Keratinocyte (primary cell): Measurements from ENCODE around the gene PCCA. TPM values are rescaled to one million over a fixed set of nuclear protein-coding genes. Genes with fewer than 3 reads are reported as not detected.

Experiments used
- DNase-seq: peaks from one replicate; pipeline ENCODE4 v3.0.0-alpha.2; 2011; ENCODE audit warnings: low read depth, missing footprints, low spot score
- FAIRE-seq: peaks from 2 replicates; lab custom pipeline; 2011; peaks lifted over from hg19 to GRCh38; lab: Jason Lieb, UNC
- H2AFZ ChIP-seq: 2 replicates; pipeline ENCODE4 v1.6.0; 2012; ENCODE audit warnings: low read length, control low read depth, inconsistent platforms; ENCODE audit not compliant: control insufficient read depth
- H3K27ac ChIP-seq: 2 replicates; pipeline ENCODE4 v1.5.1; 2011; ENCODE audit warnings: low read length; ENCODE audit not compliant: control insufficient read depth, insufficient read depth
- H3K27me3 ChIP-seq: 3 replicates; pipeline ENCODE4 v1.6.0; 2011; ENCODE audit warnings: low read length; ENCODE audit not compliant: control insufficient read depth, insufficient read depth; ENCODE audit errors: extremely low read depth
- H3K36me3 ChIP-seq, 2 experiments: 2 replicates in 1 of 2; 3 replicates in 1 of 2; pipeline ENCODE4 v1.5.1; 2011; ENCODE audit warnings: low read length in 2 of 2, mild to moderate bottlenecking in 1 of 2; ENCODE audit not compliant: control insufficient read depth in 2 of 2, insufficient read depth in 2 of 2; ENCODE audit errors: extremely low read depth in 1 of 2
- H3K4me1 ChIP-seq: 3 replicates; pipeline ENCODE4 v1.5.1; 2011; ENCODE audit warnings: low read length; ENCODE audit not compliant: control insufficient read depth, insufficient read depth; ENCODE audit errors: extremely low read depth
- H3K4me2 ChIP-seq: 3 replicates; pipeline ENCODE4 v1.6.0; 2011; ENCODE audit warnings: low read depth, low read length; ENCODE audit not compliant: control insufficient read depth, insufficient read depth; ENCODE audit errors: extremely low read depth
- H3K4me3 ChIP-seq, 3 experiments: fragments of 200-600 bp in 1 of 3; sonication (generic) in 1 of 3; 2 replicates in 2 of 3; 3 replicates in 1 of 3; pipeline ENCODE4 v1.5.1; 2011 to 2016; ENCODE audit warnings: low read length in 3 of 3, mild to moderate bottlenecking in 3 of 3, control low read depth in 2 of 3, inconsistent platforms in 1 of 3, low read depth in 1 of 3, mixed read lengths in 1 of 3, mixed run types in 1 of 3, moderate library complexity in 1 of 3; ENCODE audit not compliant: control insufficient read depth in 2 of 3, insufficient read depth in 2 of 3; ENCODE audit errors: extremely low read depth in 1 of 3
- H3K79me2 ChIP-seq: 2 replicates; pipeline ENCODE4 v1.6.0; 2012; ENCODE audit warnings: low read length; ENCODE audit not compliant: control insufficient read depth, insufficient read depth
- H3K9ac ChIP-seq: 3 replicates; pipeline ENCODE4 v1.6.0; 2011; ENCODE audit warnings: low read length; ENCODE audit not compliant: control insufficient read depth, insufficient read depth; ENCODE audit errors: extremely low read depth
- H3K9me1 ChIP-seq: 3 replicates; pipeline ENCODE4 v1.6.0; 2011; ENCODE audit warnings: low read length; ENCODE audit not compliant: control insufficient read depth, insufficient read depth; ENCODE audit errors: extremely low read depth
- H3K9me3 ChIP-seq: 2 replicates; pipeline ENCODE4 v1.5.1; 2012; ENCODE audit warnings: low read depth, low read length; ENCODE audit not compliant: control insufficient read depth
- H4K20me1 ChIP-seq: 3 replicates; pipeline ENCODE4 v1.6.0; 2011; ENCODE audit warnings: low read length; ENCODE audit not compliant: control insufficient read depth, insufficient read depth; ENCODE audit errors: extremely low read depth
- EZH2 ChIP-seq: IDR thresholded peaks from one replicate; pipeline ENCODE4 v1.6.1; 2012; ENCODE audit warnings: inconsistent platforms, mild to moderate bottlenecking, low read length, moderate library complexity
- dilution Hi-C: fragments of 300-500 bp; cut with MboI; formaldehyde crosslinking; loops from one replicate; pipeline ENCODE4 v1.7.0; 2020; ENCODE audit warnings: low sequenced_read_pairs; ENCODE audit not compliant: extremely low pct_ligation_motif_present
- polyA plus RNA-seq, 5 experiments: library from polyadenylated mRNA; depleted of rRNA in 3 of 5; stranded (reverse) in 3 of 5; stranded (forward) in 1 of 5; unstranded in 1 of 5; fragments of >200 nt; gene quantifications; 1 replicate in 1 of 5; 2 replicates in 3 of 5; 3 replicates in 1 of 5; pipeline versions ENCODE4 v1.2.1 to v1.2.3, GENCODE V29; 2011 to 2012; ENCODE audit warnings: missing spikeins in 2 of 5, low read depth in 1 of 5, low replicate concordance in 1 of 5
- TF ChIP-seq, protein P1 (sequence below), 3 experiments: IDR thresholded peaks in 1 of 3; conservative IDR thresholded peaks in 1 of 3; optimal IDR thresholded peaks in 1 of 3; 2 replicates in 2 of 3; 3 replicates in 1 of 3; pipeline versions ENCODE3 to v1.5.1; 2011; ENCODE audit warnings: low read length in 3 of 3, mild to moderate bottlenecking in 3 of 3, moderate library complexity in 2 of 3, control low read depth in 1 of 3, inconsistent platforms in 1 of 3; ENCODE audit not compliant: insufficient read depth in 2 of 3; ENCODE audit errors: extremely low read depth in 1 of 3

The PCCA gene
- polyA plus RNA-seq, 1 donor (not counting 4 experiments of a cell fraction or from before 2014, with no cell fraction given) = 8.1 TPM

- TF ChIP-seq EZH2 = no peak
- TF ChIP-seq, protein P1, sequence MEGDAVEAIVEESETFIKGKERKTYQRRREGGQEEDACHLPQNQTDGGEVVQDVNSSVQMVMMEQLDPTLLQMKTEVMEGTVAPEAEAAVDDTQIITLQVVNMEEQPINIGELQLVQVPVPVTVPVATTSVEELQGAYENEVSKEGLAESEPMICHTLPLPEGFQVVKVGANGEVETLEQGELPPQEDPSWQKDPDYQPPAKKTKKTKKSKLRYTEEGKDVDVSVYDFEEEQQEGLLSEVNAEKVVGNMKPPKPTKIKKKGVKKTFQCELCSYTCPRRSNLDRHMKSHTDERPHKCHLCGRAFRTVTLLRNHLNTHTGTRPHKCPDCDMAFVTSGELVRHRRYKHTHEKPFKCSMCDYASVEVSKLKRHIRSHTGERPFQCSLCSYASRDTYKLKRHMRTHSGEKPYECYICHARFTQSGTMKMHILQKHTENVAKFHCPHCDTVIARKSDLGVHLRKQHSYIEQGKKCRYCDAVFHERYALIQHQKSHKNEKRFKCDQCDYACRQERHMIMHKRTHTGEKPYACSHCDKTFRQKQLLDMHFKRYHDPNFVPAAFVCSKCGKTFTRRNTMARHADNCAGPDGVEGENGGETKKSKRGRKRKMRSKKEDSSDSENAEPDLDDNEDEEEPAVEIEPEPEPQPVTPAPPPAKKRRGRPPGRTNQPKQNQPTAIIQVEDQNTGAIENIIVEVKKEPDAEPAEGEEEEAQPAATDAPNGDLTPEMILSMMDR (optimal IDR thresholded peaks at IDR 0.05 in 1 of 3, IDR thresholded peaks at IDR 0.05 in 1 of 3, conservative IDR thresholded peaks at IDR 0.05 in 1 of 3; ENCODE audit: extremely low read depth in 1 of 3, insufficient read depth in 2 of 3, low read length in 3 of 3) = no peak
- FAIRE-seq (no peak), DNase-seq (no peak)
- no peaks in the 10 kb centered on the region for H3K79me2 ChIP-seq
- dilution Hi-C loops = no loop called here
- no peak overlapping the region for H3K4me2 ChIP-seq
- H3K27ac ChIP-seq = no peak overlapping the region
- no peaks in the 10 kb centered on the region for H4K20me1 ChIP-seq
- no peaks in the 10 kb centered on the region for H3K4me1 ChIP-seq
- no peaks in the 10 kb centered on the region for H3K9me1 ChIP-seq
- no peaks in the 10 kb centered on the region for H3K36me3 ChIP-seq
- H3K27me3 ChIP-seq = no peaks in the 10 kb centered on the region
- H3K4me3 ChIP-seq = no peak overlapping the region
- H3K9me3 ChIP-seq = no peaks in the 10 kb centered on the region
- no peak overlapping the region for H3K9ac ChIP-seq
- H2AFZ ChIP-seq = no peak overlapping the region
Observed at GRCh38 chr13:100301418-100301817, 212.5 kb downstream of the PCCA start.

- FAIRE-seq = no peak
- dilution Hi-C loops = no loop called here
- Histone ChIP-seq H3K9ac (no peak overlapping the region), H3K4me2 (no peak overlapping the region), H3K9me1 (no peaks in the 10 kb centered on the region), H2AFZ (no peak overlapping the region), H3K27me3 (no peaks in the 10 kb centered on the region), H4K20me1 (no peaks in the 10 kb centered on the region), H3K9me3 (no peaks in the 10 kb centered on the region), H3K79me2 (no peaks in the 10 kb centered on the region), H3K36me3 (no peaks in the 10 kb centered on the region), H3K4me3 (no peak overlapping the region), H3K4me1 (no peaks in the 10 kb centered on the region), H3K27ac (no peak overlapping the region)
- TF ChIP-seq, protein P1 (optimal IDR thresholded peaks at IDR 0.05 in 1 of 3, IDR thresholded peaks at IDR 0.05 in 1 of 3, conservative IDR thresholded peaks at IDR 0.05 in 1 of 3; ENCODE audit: extremely low read depth in 1 of 3, insufficient read depth in 2 of 3, low read length in 3 of 3) = no peak
- no peak for TF ChIP-seq EZH2
- DNase-seq = no peak
Observed at GRCh38 chr13:100302391-100302790, 213.5 kb downstream of the PCCA start.
